Erythroblast (primary cell): ENCODE data around the gene TBX1.

Experiments
- GATA1 ChIP-seq: IDR thresholded peaks from 2 replicates; pipeline ENCODE4 v1.6.1; 2011; ENCODE audit warnings: low read depth, mild to moderate bottlenecking, control low read depth, low read length, moderate library complexity
- POLR2A ChIP-seq: IDR thresholded peaks from 2 replicates; pipeline ENCODE4 v1.6.1; 2011; ENCODE audit warnings: mild to moderate bottlenecking, low read length

DNA sequence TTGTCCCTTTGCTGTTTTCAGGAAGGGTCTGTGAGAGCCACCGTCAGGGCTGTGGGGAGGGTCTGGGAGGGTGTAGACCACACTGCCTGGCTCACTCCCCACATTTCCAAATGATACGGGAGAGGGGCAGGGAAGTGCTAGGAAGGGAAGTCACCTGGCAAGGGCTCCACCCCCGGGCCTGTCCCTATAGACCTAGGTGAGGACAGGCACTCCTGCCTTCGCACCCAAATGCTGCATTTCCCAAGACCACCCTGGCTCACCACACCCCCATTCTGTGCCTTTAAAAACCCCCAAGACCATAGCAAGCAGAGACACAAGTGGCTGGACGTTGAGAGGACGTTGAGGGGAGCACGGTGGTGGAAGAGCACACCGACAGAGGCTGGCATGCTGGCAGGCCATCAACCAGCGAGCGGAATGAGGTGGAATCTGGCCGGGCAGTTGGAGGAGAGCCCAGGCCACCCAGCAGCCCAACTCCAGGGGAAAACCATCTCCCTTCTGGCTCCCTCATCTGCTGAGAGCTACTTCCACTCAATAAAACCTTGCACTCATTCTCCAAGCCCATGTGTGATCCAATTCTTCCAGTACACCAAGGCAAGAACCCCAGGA lies 48.4 kb downstream of the TBX1 start:
- TF ChIP-seq POLR2A: no peak
- TF ChIP-seq GATA1: no peak
